ENCODE measurements around the gene CABLES1.

Gene CABLES1

GRCh38 chr18:23171581-23172156 is 36.4 kb downstream of the CABLES1 start:
- no peak for DNase-seq

- DNase-seq: no peak
These were observed 37.5 kb downstream of the CABLES1 start for GRCh38 chr18:23172591-23173380.

- DNase-seq: no peak
These were observed 38.6 kb downstream of the CABLES1 start for GRCh38 chr18:23173912-23174311.

- DNase-seq: no peak
These were observed 41.6 kb downstream of the CABLES1 start for GRCh38 chr18:23176701-23177432.

- DNase-seq: no peak
These were observed 42.3 kb downstream of the CABLES1 start for GRCh38 chr18:23177433-23178072.

- DNase-seq: no peak
These were observed 42.9 kb downstream of the CABLES1 start for GRCh38 chr18:23178201-23178600.

- no peak for DNase-seq
These were observed 43.4 kb downstream of the CABLES1 start for GRCh38 chr18:23178661-23179081.

GRCh38 chr18:23179416-23179815 is 44.1 kb downstream of the CABLES1 start:
- no peak for DNase-seq

DNA sequence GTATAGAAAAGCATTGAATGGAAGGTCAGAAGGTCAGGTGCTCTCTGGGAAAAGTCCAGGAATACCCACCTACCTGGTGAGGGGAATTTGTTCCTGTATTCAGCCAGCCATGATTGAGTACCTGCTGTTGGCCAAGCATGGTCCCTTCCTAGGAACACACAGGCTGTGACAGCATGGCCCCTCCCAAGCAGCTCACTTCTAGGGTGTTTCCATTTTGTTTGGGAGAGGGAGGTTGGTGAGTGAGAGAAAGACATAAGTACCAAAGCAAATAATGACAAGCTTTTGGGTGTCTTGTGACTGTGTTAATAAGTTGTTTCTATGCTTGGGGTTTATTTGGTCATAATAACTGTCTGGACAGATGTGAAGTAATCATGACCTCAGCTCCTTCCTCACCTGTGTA is 46.3 kb downstream of the CABLES1 start:
- no peak for DNase-seq

DNA sequence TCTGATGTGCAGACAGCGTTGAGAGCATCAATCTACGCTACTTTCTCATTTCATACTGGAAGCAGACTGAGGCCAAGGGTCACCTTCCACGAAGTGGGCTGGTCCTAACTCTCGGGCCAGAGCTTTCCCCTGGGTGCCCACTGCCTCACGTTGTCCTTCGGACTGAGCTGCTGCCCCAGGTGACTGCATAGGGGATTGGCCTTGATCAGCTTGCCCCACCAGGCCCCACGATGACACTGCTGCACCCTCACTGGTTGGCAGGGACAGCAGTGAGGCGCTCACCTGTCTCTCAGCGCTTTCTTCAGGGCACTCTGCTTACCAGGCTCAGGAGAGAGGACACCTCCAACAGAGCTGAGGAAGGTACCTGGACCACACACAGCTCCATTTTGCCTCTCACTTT is 47.3 kb downstream of the CABLES1 start:
- no peak for DNase-seq

- DNase-seq: no peak
These were observed 48.3 kb downstream of the CABLES1 start for GRCh38 chr18:23183411-23184150.

DNA sequence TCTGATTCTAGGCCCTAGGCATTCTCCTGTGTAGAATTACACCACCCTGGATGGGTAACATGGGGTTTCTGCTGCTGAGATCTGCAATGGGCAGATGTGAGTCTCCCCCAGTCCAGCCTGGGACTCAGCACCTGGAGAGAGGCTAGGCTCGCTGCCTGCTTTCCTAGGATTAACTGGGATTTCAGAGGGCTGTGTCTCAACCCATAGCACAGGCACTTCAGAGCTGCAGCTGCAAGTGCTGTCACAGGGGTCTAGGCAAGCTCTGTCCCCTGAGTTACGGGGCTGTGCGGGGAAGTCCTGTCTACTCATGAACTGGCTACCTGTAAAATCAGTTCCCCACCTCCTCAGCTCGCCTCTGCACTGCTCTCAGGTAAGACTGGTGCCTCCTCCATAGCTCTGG is 51.5 kb downstream of the CABLES1 start:
- no peak for DNase-seq

- no peak for DNase-seq
These were observed 52.9 kb downstream of the CABLES1 start for GRCh38 chr18:23188068-23188760.

DNA sequence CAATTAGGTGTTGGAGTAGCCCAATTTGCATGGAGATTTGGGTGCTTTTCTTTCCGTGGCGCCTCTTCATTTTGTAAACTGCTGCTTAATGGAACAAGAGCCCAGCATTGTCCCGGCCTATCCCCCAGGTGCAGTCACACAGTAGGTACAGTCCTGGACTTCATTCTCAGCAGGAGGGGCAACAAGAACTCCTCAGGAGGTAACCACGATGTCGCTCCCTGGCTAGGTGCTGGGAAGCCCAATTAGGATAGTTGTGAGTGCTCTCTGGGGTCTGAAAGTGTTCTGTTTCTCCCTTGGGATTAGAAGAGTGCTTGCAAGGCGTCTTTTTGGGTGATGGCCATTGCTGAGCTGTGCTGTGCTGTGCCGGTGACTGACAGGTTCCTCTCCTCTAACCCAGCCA is 53.8 kb downstream of the CABLES1 start:
- DNase-seq: no peak

- no peak for DNase-seq
These were observed 54.7 kb downstream of the CABLES1 start for GRCh38 chr18:23189768-23190661.

DNA sequence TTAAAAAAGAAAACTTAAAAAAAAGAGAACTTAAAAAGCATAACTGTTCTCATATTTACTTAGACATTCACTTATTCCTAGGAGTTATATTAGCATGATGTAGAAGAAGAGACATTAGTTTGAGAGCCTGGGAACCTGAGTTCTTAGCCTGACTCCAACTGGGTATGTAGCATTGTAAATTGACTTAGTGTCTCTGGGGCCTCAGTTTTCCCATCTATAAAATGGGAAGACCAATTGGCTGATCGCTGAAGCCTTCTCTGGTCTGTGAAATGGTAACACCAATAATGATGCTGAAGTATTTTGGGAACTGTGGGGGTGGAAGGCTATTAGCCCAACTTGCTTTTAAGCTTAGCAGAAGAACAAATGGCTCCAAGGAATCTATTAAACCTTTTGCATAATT is 55.9 kb downstream of the CABLES1 start:
- no peak for DNase-seq

DNA sequence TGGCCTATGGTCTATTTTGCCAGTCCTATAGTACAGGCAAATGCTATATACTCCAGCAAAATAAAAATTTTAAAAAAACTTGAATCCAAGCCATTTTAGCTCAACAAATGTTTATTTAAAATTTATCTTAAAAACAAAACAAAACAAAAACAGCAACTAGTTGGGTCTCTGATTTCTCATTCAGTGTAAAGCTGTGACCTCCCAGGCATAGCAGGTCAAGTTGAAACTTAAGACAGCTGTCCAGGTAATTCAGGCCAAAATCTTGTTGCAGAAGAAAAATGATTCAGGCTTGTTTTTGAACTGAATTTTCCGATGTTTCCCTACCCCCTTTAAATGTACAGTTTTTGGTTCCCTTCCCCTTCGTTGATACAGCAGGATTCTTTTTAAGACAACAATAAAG is 58.5 kb downstream of the CABLES1 start:
- DNase-seq: no peak

DNA sequence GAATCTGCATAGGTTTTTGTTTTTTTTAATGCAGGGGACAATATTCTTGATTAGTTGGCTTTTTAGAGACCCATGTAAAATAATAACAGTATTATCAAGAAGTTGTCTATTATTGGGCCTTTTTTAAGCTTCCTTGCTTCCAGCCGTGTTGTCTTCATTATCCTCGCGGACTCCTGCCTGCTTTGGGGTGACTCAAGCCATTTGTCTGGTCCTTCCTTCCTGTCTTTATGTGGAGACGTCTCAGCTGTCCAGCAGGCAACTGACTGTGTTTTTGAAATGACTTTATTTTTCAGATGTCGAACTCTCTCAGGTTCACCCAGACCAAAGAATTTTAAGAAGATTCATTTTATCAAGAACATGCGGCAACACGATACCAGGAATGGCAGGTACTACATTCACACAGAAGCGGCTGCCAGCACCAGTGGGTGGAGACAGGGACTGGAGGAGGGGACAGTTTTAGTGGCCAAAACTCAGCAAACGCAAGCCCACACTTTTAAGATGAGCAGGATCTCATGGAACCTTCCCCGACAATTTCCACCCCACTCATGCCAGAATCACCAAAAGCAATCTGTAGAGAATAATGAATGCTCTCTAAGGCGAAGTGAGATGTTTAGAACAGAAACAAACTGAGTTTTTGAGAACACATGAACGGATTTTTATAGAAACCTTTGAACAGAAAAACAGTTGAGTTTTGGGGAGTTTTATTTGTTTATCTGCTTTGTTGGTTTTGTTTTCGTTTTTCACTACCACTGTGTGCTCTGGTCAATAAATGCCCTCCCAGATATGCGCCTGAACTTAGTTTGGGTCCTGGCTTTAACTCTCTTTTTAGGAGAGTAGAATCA is 59.1 kb downstream of the CABLES1 start:
- DNase-seq: peak; percentile 49

DNA sequence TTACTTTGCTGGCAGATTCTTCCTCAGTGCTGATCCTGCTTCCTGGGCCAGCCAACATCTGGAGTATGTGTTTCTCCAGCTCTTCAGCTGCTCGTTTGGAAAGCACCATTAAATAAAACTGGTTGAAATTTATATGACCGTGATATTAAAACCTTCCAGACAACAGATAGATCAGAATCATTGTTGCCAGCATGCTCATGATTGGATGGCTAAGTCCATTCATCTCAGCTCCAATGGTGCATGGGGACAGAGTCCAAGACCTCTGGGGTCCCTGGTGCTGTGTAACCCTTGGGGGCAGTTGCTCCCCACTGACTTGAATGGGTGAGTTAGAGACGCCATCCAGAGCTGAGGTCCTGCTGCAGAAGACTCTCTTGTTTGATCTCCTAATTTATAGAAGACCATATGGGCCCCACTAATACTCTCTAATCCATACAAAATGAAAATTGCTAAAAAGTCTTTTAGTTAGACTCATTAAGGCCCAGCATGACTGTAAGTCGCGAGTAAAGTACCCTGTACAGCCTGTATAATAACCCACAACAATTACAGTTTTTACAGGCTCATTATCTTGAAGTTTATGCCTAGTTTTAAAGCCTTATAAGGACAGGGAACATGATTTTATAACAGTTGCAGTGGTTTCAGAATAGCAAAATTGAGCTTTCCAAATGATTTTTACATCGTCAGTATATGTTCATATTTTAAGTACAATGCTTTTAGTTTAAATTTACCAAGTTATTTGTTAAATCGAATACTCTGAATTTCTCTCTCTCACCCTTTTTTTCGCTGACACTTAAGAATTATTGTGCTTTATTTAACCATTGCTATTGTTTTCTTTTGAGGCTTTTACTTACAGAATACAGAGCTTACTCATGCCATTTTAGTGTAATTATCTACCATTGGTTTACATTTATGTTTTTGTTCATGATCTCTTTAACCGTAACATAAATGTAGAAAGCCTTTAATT is 60.0 kb downstream of the CABLES1 start:
- peak; percentile 19 for DNase-seq

All from activated effector memory CD4-positive, alpha-beta T cell treated with anti-CD3 and anti-CD28 coated beads, Interleukin-2, amount 50 U/mL, for 16 hours (primary cell).